ENCODE results near the gene S100Z.

The S100Z gene

GRCh38 chr5:76813982-76814562, 35.7 kb upstream of the S100Z start:
- peaks cover 42% of the 10 kb centered on the region for H3K27me3 Mint-ChIP-seq (ENCODE audit: low read depth)
- H3K27ac Mint-ChIP-seq: no peak overlapping the region
- peaks cover 7% of the 10 kb centered on the region for H3K9me3 Mint-ChIP-seq
- TF ChIP-seq CTCF (IDR thresholded peaks at IDR 0.05; ENCODE audit: unreplicated experiment in 3 of 3): no peak
- peaks cover 5% of the 10 kb centered on the region for H3K4me1 Mint-ChIP-seq
- no peak overlapping the region for H3K4me3 Mint-ChIP-seq
- H3K36me3 Mint-ChIP-seq (ENCODE audit: low read depth): peaks cover 3% of the 10 kb centered on the region

- TF ChIP-seq CTCF (IDR thresholded peaks at IDR 0.05; ENCODE audit: unreplicated experiment in 3 of 3): no peak
- Mint-ChIP-seq H3K27ac (no peak overlapping the region), H3K36me3 (ENCODE audit: low read depth) (no peaks in the 10 kb centered on the region), H3K4me3 (no peak overlapping the region), H3K4me1 (peaks cover 5% of the 10 kb centered on the region), H3K9me3 (peaks cover under 1% of the 10 kb centered on the region), H3K27me3 (ENCODE audit: low read depth) (peaks cover 60% of the 10 kb centered on the region)
These were observed 33.5 kb upstream of the S100Z start for GRCh38 chr5:76816110-76816831.

- no peak for TF ChIP-seq CTCF (IDR thresholded peaks at IDR 0.05; ENCODE audit: unreplicated experiment in 3 of 3)
- H3K36me3 Mint-ChIP-seq (ENCODE audit: low read depth): peaks cover 3% of the 10 kb centered on the region
These were observed 30.7 kb upstream of the S100Z start, which contains the start of gene F2RL1 for GRCh38 chr5:76818844-76819831. Gene F2RL1, plus strand, starts transcription at chr5:76819030. Its CDS starts 153 bp downstream, at chr5:76819183.

GRCh38 chr5:76819851-76820525, 29.8 kb upstream of the S100Z start:
- H3K9me3 Mint-ChIP-seq: no peaks in the 10 kb centered on the region
- TF ChIP-seq CTCF (IDR thresholded peaks at IDR 0.05; ENCODE audit: unreplicated experiment in 3 of 3): no peak
- peak overlapping the region; percentile 47 to 85 (median 71) for H3K27ac Mint-ChIP-seq
- peaks cover 3% of the 10 kb centered on the region for H3K36me3 Mint-ChIP-seq (ENCODE audit: low read depth)
- H3K4me1 Mint-ChIP-seq: peaks cover 5% of the 10 kb centered on the region
- peak overlapping the region; percentile 80 to 84 (median 81) for H3K4me3 Mint-ChIP-seq
- H3K27me3 Mint-ChIP-seq (ENCODE audit: low read depth): peaks cover 78% of the 10 kb centered on the region

More at GRCh38 chr5:76818844-76819831, 30.7 kb upstream of the S100Z start, which contains the start of gene F2RL1:
- peak within 1 kb of the TSS; percentile 80 to 84 (median 81) for H3K4me3 Mint-ChIP-seq
- peaks cover 5% of the 10 kb centered on the region for H3K4me1 Mint-ChIP-seq
- peak within 1 kb of the TSS; percentile 47 to 85 (median 73) for H3K27ac Mint-ChIP-seq
- no peaks in the 10 kb centered on the region for H3K9me3 Mint-ChIP-seq
- peaks cover 78% of the 10 kb centered on the region for H3K27me3 Mint-ChIP-seq (ENCODE audit: low read depth)

GRCh38 chr5:76820526-76820890, 29.3 kb upstream of the S100Z start:
- peaks cover 5% of the 10 kb centered on the region for H3K4me1 Mint-ChIP-seq
- H3K4me3 Mint-ChIP-seq: peak overlapping the region; percentile 80 to 84 (median 81)
- no peaks in the 10 kb centered on the region for H3K9me3 Mint-ChIP-seq
- H3K27ac Mint-ChIP-seq: peak overlapping the region; percentile 47 to 85 (median 71)
- H3K27me3 Mint-ChIP-seq (ENCODE audit: low read depth): peaks cover 74% of the 10 kb centered on the region
- no peak for TF ChIP-seq CTCF (IDR thresholded peaks at IDR 0.05; ENCODE audit: unreplicated experiment in 3 of 3)
- H3K36me3 Mint-ChIP-seq (ENCODE audit: low read depth): peaks cover 3% of the 10 kb centered on the region
